CD4-positive, alpha-beta memory T cell (primary cell): ENCODE measurements around the gene CGREF1. TPM values are rescaled to one million over a fixed set of nuclear protein-coding genes. Genes with fewer than 3 reads are reported as not detected.
A peak's percentile ranks its signal among the peaks of the same experiment; 100 is the strongest.

Experiments
- CTCF ChIA-PET: fragments of 350-600 bp; sonication (Branson Sonifier 250); formaldehyde crosslinking; loops from one replicate; lab custom pipeline; 2021; ENCODE audit warnings: inconsistent platforms; ENCODE audit not compliant: partially characterized antibody; lab: Charles Lee
- POLR2A ChIA-PET: fragments of 350-600 bp; sonication (Branson Sonifier 250); formaldehyde crosslinking; loops from one replicate; lab custom pipeline; 2021; ENCODE audit not compliant: partially characterized antibody; lab: Charles Lee
- DNase-seq, 5 donors: peaks; one replicate each; pipeline versions ENCODE4 v3.0.0 to v3.0.0-alpha.2; 2020 to 2022; ENCODE audit warnings: mixed read lengths in 1 of 5
- H3K27ac ChIP-seq: one replicate; pipeline ENCODE4 v1.7.0; 2013; ENCODE audit warnings: low read depth, low read length
- H3K27me3 ChIP-seq: 2 replicates; pipeline ENCODE4 v1.7.0; 2013; ENCODE audit warnings: mild to moderate bottlenecking, low read length, moderate library complexity; ENCODE audit not compliant: insufficient read depth
- H3K36me3 ChIP-seq: 2 replicates; pipeline ENCODE4 v1.7.0; 2013; ENCODE audit warnings: mild to moderate bottlenecking, low read length, moderate library complexity; ENCODE audit not compliant: insufficient read depth
- H3K4me1 ChIP-seq: 2 replicates; pipeline ENCODE4 v1.7.0; 2013; ENCODE audit warnings: mild to moderate bottlenecking, low read length, moderate library complexity; ENCODE audit not compliant: insufficient read depth
- H3K4me3 ChIP-seq, 2 donors: one replicate each; pipeline ENCODE4 v1.7.0; 2013; ENCODE audit warnings: low read length in 2 of 2, mild to moderate bottlenecking in 1 of 2
- H3K9me3 ChIP-seq, 2 donors: one replicate each; pipeline ENCODE4 v1.7.0; 2013; ENCODE audit warnings: low read length in 2 of 2, control low read depth in 1 of 2; ENCODE audit not compliant: control insufficient read depth in 1 of 2
- H3K27ac Mint-ChIP-seq, 7 donors: one replicate each; pipeline ENCODE4 v1.8.0; 2020 to 2021; ENCODE audit warnings: mixed read lengths in 7 of 7, mild to moderate bottlenecking in 6 of 7, inconsistent platforms in 3 of 7, moderate library complexity in 3 of 7
- H3K27me3 Mint-ChIP-seq, 2 donors: one replicate each; pipeline ENCODE4 v1.8.0; 2020 to 2021; ENCODE audit warnings: mixed read lengths in 2 of 2
- H3K36me3 Mint-ChIP-seq, 2 donors: one replicate each; pipeline ENCODE4 v1.8.0; 2020 to 2021; ENCODE audit warnings: mixed read lengths in 2 of 2, inconsistent platforms in 1 of 2, mild to moderate bottlenecking in 1 of 2
- H3K4me1 Mint-ChIP-seq, 4 donors: one replicate each; pipeline ENCODE4 v1.8.0; 2020 to 2021; ENCODE audit warnings: mixed read lengths in 4 of 4, mild to moderate bottlenecking in 1 of 4
- H3K4me3 Mint-ChIP-seq, 8 donors: one replicate each; pipeline ENCODE4 v1.8.0; 2020 to 2021; ENCODE audit warnings: mixed read lengths in 8 of 8, mild to moderate bottlenecking in 7 of 8, moderate library complexity in 6 of 8, inconsistent platforms in 3 of 8
- H3K9me3 Mint-ChIP-seq, 8 donors: one replicate each; pipeline ENCODE4 v1.8.0; 2020 to 2021; ENCODE audit warnings: mixed read lengths in 8 of 8, mild to moderate bottlenecking in 5 of 8, inconsistent platforms in 3 of 8, moderate library complexity in 1 of 8
- intact Hi-C: fragments of 100-400 bp; cut with micrococcal nuclease; formaldehyde crosslinking; loops from one replicate; pipeline ENCODE4 v1.15.1; 2023
- polyA plus RNA-seq, 2 donors: library from polyadenylated mRNA; unstranded; fragments of 300-500 nt; fragmentation: Illumina TruSeq; gene quantifications; one replicate each; pipeline ENCODE4 v1.2.3, GENCODE V29; 2021
- total RNA-seq, 2 experiments: library from RNA; stranded (reverse); gene quantifications; one replicate each; pipeline ENCODE4 v1.2.3, GENCODE V29; 2021

Gene CGREF1
- total and polyA plus RNA-seq, 4 experiments from 2014 or later, result 0.36 to 0.47 TPM; not detected in 2

DNA sequence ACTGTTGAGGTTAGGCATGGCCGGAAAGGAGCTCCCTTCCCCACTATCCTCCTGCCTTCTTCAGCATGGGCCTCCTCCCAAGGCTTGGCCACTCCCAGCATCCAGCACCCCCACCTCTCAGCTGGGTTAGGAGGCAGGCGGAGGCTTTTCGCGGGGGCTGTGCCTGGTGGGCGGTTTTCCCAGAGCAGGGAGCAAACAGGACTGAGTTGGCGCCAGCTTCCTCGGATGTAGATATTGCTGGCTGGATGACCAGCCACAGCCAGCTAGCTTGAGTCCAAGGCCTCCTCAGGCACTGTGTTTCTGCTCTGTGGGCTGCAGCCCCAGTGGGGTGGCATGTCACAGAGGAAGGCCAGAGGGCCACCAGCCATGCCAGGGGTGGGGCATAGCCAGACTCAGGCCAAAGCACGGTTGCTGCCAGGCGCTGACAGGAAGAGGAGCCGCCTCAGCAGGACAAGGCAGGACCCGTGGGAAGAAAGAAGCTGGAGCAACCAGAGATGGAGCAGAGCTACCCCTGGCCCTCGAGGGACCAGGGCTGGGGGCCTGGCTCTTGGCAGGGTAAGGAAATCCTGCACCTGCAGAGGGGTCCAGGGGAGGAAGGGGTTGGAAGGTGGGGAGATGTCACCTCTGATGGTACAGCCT, 30.0 kb upstream of the CGREF1 start, which contains the start of gene TCF23:
Gene TCF23, plus strand, starts transcription at position 204 of the 639 bp plus-strand sequence. Its CDS starts 130 bp downstream, at position 334.
- H3K4me1 Mint-ChIP-seq, result no peaks in the 10 kb centered on the region
- H3K9me3 ChIP-seq, result no peaks in the 10 kb centered on the region
- DNase-seq, result no peak
- H3K36me3 ChIP-seq, result no peaks in the 10 kb centered on the region
- intact Hi-C loops, result no loop called here
- H3K4me3 Mint-ChIP-seq, result no peak within 1 kb of the TSS
- no peak within 1 kb of the TSS for H3K27ac ChIP-seq
- H3K36me3 Mint-ChIP-seq, result no peaks in the 10 kb centered on the region
- H3K4me1 ChIP-seq, result no peaks in the 10 kb centered on the region
- no peak within 1 kb of the TSS for H3K4me3 ChIP-seq
- no peak within 1 kb of the TSS for H3K27ac Mint-ChIP-seq
- no peaks in the 10 kb centered on the region for H3K9me3 Mint-ChIP-seq
- CTCF ChIA-PET, result no interaction called here
- POLR2A ChIA-PET, result no interaction called here
- H3K27me3 Mint-ChIP-seq, result peaks cover 3 to 8% of the 10 kb centered on the region in 2 donors
- no peaks in the 10 kb centered on the region for H3K27me3 ChIP-seq

DNA sequence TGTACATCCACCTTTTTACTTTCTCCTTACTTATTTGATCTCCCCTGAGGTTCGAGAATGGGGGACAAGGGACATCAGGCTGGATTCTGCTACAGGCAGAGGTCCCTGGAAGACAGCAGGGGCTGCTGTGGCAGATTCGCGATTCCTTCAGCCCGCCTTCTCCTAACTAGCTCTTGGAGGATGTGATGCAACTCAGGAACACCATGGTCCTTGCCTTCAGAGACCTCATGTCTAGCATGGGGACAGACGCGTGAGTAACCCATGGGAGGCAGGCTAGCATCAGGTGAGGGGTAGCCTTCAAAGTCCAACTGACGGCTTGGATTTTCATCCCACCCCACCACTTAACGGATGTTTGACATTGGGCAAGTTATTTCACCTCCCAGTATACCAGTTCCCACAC, 29.0 kb upstream of the CGREF1 start:
- Histone ChIP-seq H3K36me3 (no peaks in the 10 kb centered on the region), H3K27me3 (no peaks in the 10 kb centered on the region), H3K27ac (no peak overlapping the region), H3K4me1 (no peaks in the 10 kb centered on the region), H3K4me3 (no peak overlapping the region), H3K9me3 (no peaks in the 10 kb centered on the region)
- Mint-ChIP-seq H3K36me3 (no peaks in the 10 kb centered on the region), H3K9me3 (peaks cover 0 to 4% (median 1%) of the 10 kb centered on the region in 8 donors), H3K27me3 (peaks cover 3 to 9% of the 10 kb centered on the region in 2 donors), H3K4me1 (no peaks in the 10 kb centered on the region), H3K27ac (no peak overlapping the region), H3K4me3 (no peak overlapping the region)
- intact Hi-C loops, result no loop called here
- POLR2A ChIA-PET, result no interaction called here
- no peak for DNase-seq
- CTCF ChIA-PET, result no interaction called here

DNA sequence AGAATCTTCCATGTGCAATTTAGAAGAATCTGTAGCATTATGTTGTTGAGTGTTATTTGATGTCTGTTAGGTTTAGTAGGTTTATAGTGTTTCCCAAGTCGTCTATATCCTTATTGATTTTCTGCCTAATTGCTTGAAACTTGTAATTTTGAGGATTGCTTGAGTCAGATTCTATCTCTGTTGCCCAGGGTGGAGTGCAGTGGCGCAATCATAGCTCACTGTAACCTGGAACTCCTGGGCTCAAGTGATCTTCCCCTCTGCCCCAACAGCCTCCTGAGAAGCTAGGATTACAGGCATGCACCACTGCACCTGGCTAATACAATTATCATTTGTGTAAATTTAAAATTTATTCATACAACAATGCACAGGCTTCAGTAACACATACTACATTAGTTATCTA, 26.8 kb upstream of the CGREF1 start:
- Mint-ChIP-seq H3K9me3 (peaks cover 0 to 8% (median 1%) of the 10 kb centered on the region in 8 donors), H3K27ac (no peak overlapping the region), H3K4me1 (no peaks in the 10 kb centered on the region), H3K36me3 (no peaks in the 10 kb centered on the region), H3K4me3 (no peak overlapping the region), H3K27me3 (peaks cover 3 to 7% of the 10 kb centered on the region in 2 donors)
- H3K27me3 ChIP-seq, result no peaks in the 10 kb centered on the region
- no peaks in the 10 kb centered on the region for H3K36me3 ChIP-seq
- intact Hi-C loops, result no loop called here
- H3K4me1 ChIP-seq, result no peaks in the 10 kb centered on the region
- ChIA-PET CTCF (no interaction called here), POLR2A (no interaction called here)
- no peak overlapping the region for H3K27ac ChIP-seq
- no peak overlapping the region for H3K4me3 ChIP-seq
- no peak for DNase-seq
- no peaks in the 10 kb centered on the region for H3K9me3 ChIP-seq

DNA sequence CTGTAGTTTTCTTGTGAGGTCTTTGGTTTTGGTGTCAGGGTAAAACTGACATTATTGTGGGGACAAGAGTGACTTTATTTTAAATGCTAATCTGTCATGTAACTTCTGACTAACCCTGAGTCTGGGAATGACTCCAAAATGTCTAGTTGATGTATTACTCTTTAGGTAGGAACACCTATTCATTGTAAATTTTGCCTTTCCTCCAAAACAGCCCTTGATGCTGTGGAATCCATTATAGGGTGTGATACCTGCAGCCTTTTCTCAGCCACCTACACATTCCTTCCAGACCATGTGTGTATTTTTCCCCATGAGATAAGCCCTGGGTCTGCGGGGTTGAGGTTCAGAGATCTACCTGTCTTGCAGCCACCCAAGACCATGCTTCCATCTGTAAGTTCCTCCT, 24.4 kb upstream of the CGREF1 start:
- no peak overlapping the region for H3K4me3 Mint-ChIP-seq
- intact Hi-C loops, result no loop called here
- CTCF ChIA-PET, result no interaction called here

DNA sequence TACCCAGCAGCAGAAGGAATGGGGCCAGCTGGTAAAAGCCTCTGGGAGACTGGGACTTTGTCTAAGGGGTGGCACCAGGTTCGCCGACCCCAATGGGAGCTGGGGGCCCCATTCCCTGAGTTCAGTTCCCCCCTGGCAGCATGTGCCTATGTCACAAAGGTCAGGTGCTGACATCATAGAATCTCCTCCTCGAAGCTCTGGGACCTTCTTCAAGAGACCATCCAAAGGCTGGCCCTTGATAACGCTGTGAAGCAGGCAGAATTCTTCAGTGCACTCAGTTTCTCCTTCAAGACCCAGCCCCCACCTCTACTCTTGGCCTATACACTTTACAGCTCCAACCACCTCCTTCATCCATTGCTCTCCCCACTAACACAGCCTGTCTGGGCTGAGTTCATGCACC, 20.4 kb upstream of the CGREF1 start, which contains the start of gene PRR30:
Gene PRR30, minus strand, starts transcription at position 101 of the 400 bp plus-strand sequence. CDS start 1,081 bp downstream, outside the sequence.
- CTCF ChIA-PET, result no interaction called here
- intact Hi-C loops, result loop anchor here (10.0 kb wide), 1 partner anchor 635 kb away; the partner anchor contains the start of gene MRPL33
- H3K4me3 ChIP-seq, result no peak within 1 kb of the TSS
- POLR2A ChIA-PET, result no interaction called here
- Mint-ChIP-seq H3K9me3 (peaks cover 0 to 8% (median 2%) of the 10 kb centered on the region in 8 donors), H3K36me3 (peaks cover 0 to 2% of the 10 kb centered on the region in 2 donors), H3K27ac (no peak within 1 kb of the TSS), H3K4me1 (peaks cover 0 to 10% (median 6%) of the 10 kb centered on the region in 4 donors), H3K27me3 (peaks cover 0 to 2% of the 10 kb centered on the region in 2 donors), H3K4me3 (no peak within 1 kb of the TSS)
- H3K4me1 ChIP-seq, result peaks cover 6% of the 10 kb centered on the region
- H3K9me3 ChIP-seq, result no peaks in the 10 kb centered on the region
- no peak within 1 kb of the TSS for H3K27ac ChIP-seq
- no peaks in the 10 kb centered on the region for H3K27me3 ChIP-seq
- DNase-seq, result no peak
- no peaks in the 10 kb centered on the region for H3K36me3 ChIP-seq

More for the DNA sequence above, 24.4 kb upstream of the CGREF1 start:
- Histone ChIP-seq H3K36me3 (no peaks in the 10 kb centered on the region), H3K4me3 (no peak overlapping the region), H3K27ac (no peak overlapping the region), H3K4me1 (no peaks in the 10 kb centered on the region), H3K27me3 (no peaks in the 10 kb centered on the region), H3K9me3 (no peaks in the 10 kb centered on the region)
- Mint-ChIP-seq H3K4me1 (no peaks in the 10 kb centered on the region), H3K27ac (no peak overlapping the region), H3K36me3 (no peaks in the 10 kb centered on the region), H3K27me3 (peaks cover 3 to 4% of the 10 kb centered on the region in 2 donors), H3K9me3 (peaks cover 0 to 8% (median 1%) of the 10 kb centered on the region in 8 donors)
- no peak for DNase-seq
- POLR2A ChIA-PET, result no interaction called here

DNA sequence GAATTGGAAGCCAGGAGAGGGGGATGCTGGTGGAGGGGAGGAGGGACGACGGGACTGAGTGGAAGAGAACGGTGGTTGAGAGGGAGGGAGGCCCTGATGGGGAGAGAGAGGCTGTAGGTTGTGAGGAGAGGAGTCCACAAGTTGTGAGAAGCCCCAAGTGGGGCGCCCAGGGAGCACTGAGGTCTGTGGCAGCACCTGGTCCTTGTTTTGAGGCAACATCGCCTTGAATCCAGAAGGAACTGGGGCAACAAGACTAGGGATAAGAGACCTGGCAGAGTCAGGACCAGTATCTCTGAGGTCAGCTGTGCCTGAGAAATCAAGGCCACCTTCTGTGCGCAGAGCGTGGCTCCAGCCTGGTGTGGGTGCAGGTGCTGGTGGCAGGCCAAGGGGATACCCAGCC, 19.2 kb upstream of the CGREF1 start:
- no peak overlapping the region for H3K4me3 Mint-ChIP-seq
- H3K9me3 ChIP-seq, result no peaks in the 10 kb centered on the region
- intact Hi-C loops, result loop anchor here (10.0 kb wide), 1 partner anchor 637 kb away; the partner anchor contains the start of gene MRPL33
- peak overlapping the region in 1 of 7 donors; percentile 35 for H3K27ac Mint-ChIP-seq
- ChIA-PET CTCF (interaction anchor here (2.0 kb wide), 1 partner anchor 15 kb away, joined by 5 read pairs; the partner anchor contains the start of gene ABHD1), POLR2A (interaction anchor here (0.7 kb wide), 1 partner anchor 15 kb away, joined by 3 read pairs; the partner anchor contains the start of gene ABHD1)
- peaks cover 0 to 1% of the 10 kb centered on the region in 2 donors for H3K27me3 Mint-ChIP-seq
- H3K4me3 ChIP-seq, result no peak overlapping the region
- H3K36me3 ChIP-seq, result no peaks in the 10 kb centered on the region
- DNase-seq, result no peak
- no peaks in the 10 kb centered on the region for H3K27me3 ChIP-seq
- peaks cover 15% of the 10 kb centered on the region for H3K4me1 ChIP-seq
- no peak overlapping the region for H3K27ac ChIP-seq
- peaks cover 0 to 5% (median under 1%) of the 10 kb centered on the region in 8 donors for H3K9me3 Mint-ChIP-seq
- H3K4me1 Mint-ChIP-seq, result peaks cover 6 to 20% (median 14%) of the 10 kb centered on the region in 4 donors
- peaks cover 0 to 9% of the 10 kb centered on the region in 2 donors for H3K36me3 Mint-ChIP-seq

DNA sequence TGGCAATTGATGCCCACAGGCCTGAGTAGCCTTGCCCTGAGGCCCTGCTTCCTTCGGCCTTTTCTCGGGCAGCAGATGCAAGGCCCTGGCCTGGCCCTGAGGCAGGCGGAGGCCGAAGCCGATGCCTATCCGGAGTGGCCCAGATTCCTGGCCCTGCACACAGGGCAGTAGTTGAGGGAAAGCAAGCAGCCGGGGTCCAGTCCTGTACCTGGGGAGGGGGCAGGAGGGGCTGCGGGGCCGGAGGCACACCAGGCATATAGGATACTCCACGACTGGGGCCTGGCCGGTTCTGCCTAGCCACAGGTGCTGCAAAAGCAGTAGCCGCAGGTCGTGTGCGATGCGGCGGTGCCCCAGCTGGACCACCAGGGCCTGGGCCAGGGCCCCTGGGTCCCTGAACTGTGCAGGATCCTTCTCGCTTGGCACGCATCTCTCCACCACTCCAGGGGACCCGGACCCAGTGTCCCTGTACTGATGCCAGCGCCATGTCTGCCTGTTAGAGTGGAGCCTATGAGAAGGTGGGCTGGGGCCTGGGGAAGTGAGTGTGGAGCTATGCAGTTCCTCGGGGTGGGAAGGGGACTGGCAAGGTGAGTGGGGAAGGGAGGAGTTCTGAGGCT, 18.5 kb upstream of the CGREF1 start:
- H3K27ac ChIP-seq, result no peak overlapping the region
- ChIA-PET CTCF (interaction anchor here (2.0 kb wide), 1 partner anchor 14 kb away, joined by 5 read pairs; the partner anchor contains the start of gene ABHD1), POLR2A (interaction anchor here (0.7 kb wide), 1 partner anchor 14 kb away, joined by 3 read pairs; the partner anchor contains the start of gene ABHD1)
- no peak overlapping the region for H3K4me3 ChIP-seq
- peaks cover 22% of the 10 kb centered on the region for H3K4me1 ChIP-seq
- intact Hi-C loops, result loop anchor here (10.0 kb wide), 1 partner anchor 637 kb away; the partner anchor contains the start of gene MRPL33
- Mint-ChIP-seq H3K9me3 (peaks cover 0 to 1% (median 0%) of the 10 kb centered on the region in 8 donors), H3K4me1 (peaks cover 12 to 27% (median 21%) of the 10 kb centered on the region in 4 donors), H3K27ac (no peak overlapping the region), H3K36me3 (peaks cover 0 to 15% of the 10 kb centered on the region in 2 donors), H3K4me3 (no peak overlapping the region), H3K27me3 (no peaks in the 10 kb centered on the region)
- H3K36me3 ChIP-seq, result peaks cover under 1% of the 10 kb centered on the region
- DNase-seq, result no peak
- no peaks in the 10 kb centered on the region for H3K27me3 ChIP-seq
- no peaks in the 10 kb centered on the region for H3K9me3 ChIP-seq
